ENCODE data around the gene DNAH17. TPM values are rescaled to one million over a fixed set of nuclear protein-coding genes. Genes with fewer than 3 reads are reported as not detected.

Gene DNAH17
- total RNA-seq, 1 experiment from 2014 or later = 0.69 TPM

DNA sequence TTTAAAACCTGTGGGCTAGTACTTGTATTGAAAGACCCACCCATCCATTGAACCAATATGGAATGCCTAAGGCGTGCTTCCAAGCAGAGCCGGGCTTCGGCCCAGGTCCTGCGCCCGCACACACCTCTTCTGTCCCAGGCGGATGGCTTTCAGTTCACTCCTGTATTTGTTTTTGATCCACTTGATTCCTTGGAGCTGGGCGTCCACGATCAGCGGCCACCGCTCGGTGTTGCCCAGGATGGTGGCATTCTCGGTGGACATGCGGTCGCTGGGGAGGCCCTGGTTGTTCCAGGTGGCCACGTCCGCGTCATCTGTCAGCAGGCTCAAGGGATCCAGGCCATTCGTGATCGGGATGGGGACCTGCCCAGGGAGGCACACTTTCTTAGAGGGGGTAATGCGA, 122.8 kb downstream of the DNAH17 start:
- Histone ChIP-seq H3K4me3 (replicated peaks in 1 of 2; ENCODE audit: low read depth in 1 of 2, low read length in 2 of 2) (no peak overlapping the region), H3K9me3 (ENCODE audit: control insufficient read depth in 1 of 2, insufficient read depth in 1 of 2, low read depth in 1 of 2, low read length in 2 of 2) (no peaks in the 10 kb centered on the region), H3K4me1 (ENCODE audit: control insufficient read depth in 1 of 2, insufficient read depth in 2 of 2, low read length in 2 of 2) (no peaks in the 10 kb centered on the region), H3K79me2 (ENCODE audit: insufficient read depth, low read length) (no peaks in the 10 kb centered on the region), H3K27ac (ENCODE audit: low read depth, low read length) (no peak overlapping the region), H3K27me3 (ENCODE audit: insufficient read depth, low read length) (no peaks in the 10 kb centered on the region), H3K4me2 (ENCODE audit: low read length) (no peak overlapping the region), H3K36me3 (ENCODE audit: control insufficient read depth in 1 of 2, insufficient read depth in 2 of 2, low read length in 2 of 2) (no peaks in the 10 kb centered on the region), H4K20me1 (ENCODE audit: insufficient read depth) (no peaks in the 10 kb centered on the region), H2AFZ (ENCODE audit: low read depth, low read length, poor library complexity, severe bottlenecking) (no peak overlapping the region), H3K9me2 (ENCODE audit: insufficient read depth) (no peaks in the 10 kb centered on the region), H3K9ac (ENCODE audit: low read length) (no peak overlapping the region)
- ChIA-PET POLR2A (no interaction called here), CTCF (interaction anchor here (1.8 kb wide), 1 partner anchor 9 kb away, joined by 5 read pairs; no protein-coding TSS in a partner anchor), RAD21 (ENCODE audit: low non-redundant PET in 1 of 2, low total read pairs in 2 of 2, uncharacterized antibody in 2 of 2, unreplicated experiment in 2 of 2) (no interaction called here)
- TF ChIP-seq EZH2 (IDR thresholded peaks at IDR 0.05) (no peak), EGR1 (IDR thresholded peaks at IDR 0.05; ENCODE audit: low read depth) (no peak), CBX3 (IDR thresholded peaks at IDR 0.05; ENCODE audit: low read depth) (no peak), YY1 (IDR thresholded peaks at IDR 0.05; ENCODE audit: extremely low read depth, insufficient replicate concordance, low read depth, low read length) (no peak), POLR2A (IDR thresholded peaks at IDR 0.05; ENCODE audit: borderline replicate concordance, extremely low read depth, insufficient read depth, insufficient read length) (no peak), JUND (IDR thresholded peaks at IDR 0.05) (no peak), SP1 (IDR thresholded peaks at IDR 0.05; ENCODE audit: low read depth) (no peak), ZFX (IDR thresholded peaks at IDR 0.05) (no peak), ZNF274 (IDR thresholded peaks at IDR 0.05; ENCODE audit: low read depth, low read length) (no peak), FOSL1 (IDR thresholded peaks at IDR 0.05; ENCODE audit: low read depth) (no peak), ELF1 (IDR thresholded peaks at IDR 0.05; ENCODE audit: borderline replicate concordance, low read depth) (no peak), CEBPB (IDR thresholded peaks at IDR 0.05; ENCODE audit: low read depth) (no peak), SIN3A (IDR thresholded peaks at IDR 0.05; ENCODE audit: low read depth) (no peak), TCF7L2 (IDR thresholded peaks at IDR 0.05; ENCODE audit: borderline replicate concordance, extremely low read depth, insufficient read depth, insufficient read length) (no peak)
- TF ChIP-seq, protein P1, sequence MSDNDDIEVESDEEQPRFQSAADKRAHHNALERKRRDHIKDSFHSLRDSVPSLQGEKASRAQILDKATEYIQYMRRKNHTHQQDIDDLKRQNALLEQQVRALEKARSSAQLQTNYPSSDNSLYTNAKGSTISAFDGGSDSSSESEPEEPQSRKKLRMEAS (IDR thresholded peaks at IDR 0.05) = no peak
- TF ChIP-seq, protein P2, sequence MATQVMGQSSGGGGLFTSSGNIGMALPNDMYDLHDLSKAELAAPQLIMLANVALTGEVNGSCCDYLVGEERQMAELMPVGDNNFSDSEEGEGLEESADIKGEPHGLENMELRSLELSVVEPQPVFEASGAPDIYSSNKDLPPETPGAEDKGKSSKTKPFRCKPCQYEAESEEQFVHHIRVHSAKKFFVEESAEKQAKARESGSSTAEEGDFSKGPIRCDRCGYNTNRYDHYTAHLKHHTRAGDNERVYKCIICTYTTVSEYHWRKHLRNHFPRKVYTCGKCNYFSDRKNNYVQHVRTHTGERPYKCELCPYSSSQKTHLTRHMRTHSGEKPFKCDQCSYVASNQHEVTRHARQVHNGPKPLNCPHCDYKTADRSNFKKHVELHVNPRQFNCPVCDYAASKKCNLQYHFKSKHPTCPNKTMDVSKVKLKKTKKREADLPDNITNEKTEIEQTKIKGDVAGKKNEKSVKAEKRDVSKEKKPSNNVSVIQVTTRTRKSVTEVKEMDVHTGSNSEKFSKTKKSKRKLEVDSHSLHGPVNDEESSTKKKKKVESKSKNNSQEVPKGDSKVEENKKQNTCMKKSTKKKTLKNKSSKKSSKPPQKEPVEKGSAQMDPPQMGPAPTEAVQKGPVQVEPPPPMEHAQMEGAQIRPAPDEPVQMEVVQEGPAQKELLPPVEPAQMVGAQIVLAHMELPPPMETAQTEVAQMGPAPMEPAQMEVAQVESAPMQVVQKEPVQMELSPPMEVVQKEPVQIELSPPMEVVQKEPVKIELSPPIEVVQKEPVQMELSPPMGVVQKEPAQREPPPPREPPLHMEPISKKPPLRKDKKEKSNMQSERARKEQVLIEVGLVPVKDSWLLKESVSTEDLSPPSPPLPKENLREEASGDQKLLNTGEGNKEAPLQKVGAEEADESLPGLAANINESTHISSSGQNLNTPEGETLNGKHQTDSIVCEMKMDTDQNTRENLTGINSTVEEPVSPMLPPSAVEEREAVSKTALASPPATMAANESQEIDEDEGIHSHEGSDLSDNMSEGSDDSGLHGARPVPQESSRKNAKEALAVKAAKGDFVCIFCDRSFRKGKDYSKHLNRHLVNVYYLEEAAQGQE (IDR thresholded peaks at IDR 0.05; ENCODE audit: low read depth) = no peak
- ATAC-seq (no peak), DNase-seq (ENCODE audit: low read depth, low spot score) (no peak)
- no TSS peak for BruUV-seq (replicated peaks)
- intact Hi-C loops (cut with micrococcal nuclease) = no loop called here

All from HCT116 (cell line).